GM12874 (cell line): ENCODE measurements around the gene CXXC5.

Experiments
- TF ChIP-seq, protein P1 (sequence below): IDR thresholded peaks from 2 replicates; pipeline ENCODE4 v1.5.1; 2011; ENCODE audit warnings: low read depth, mild to moderate bottlenecking, control low read depth, low read length, moderate library complexity; ENCODE audit not compliant: insufficient read depth

The CXXC5 gene

DNA sequence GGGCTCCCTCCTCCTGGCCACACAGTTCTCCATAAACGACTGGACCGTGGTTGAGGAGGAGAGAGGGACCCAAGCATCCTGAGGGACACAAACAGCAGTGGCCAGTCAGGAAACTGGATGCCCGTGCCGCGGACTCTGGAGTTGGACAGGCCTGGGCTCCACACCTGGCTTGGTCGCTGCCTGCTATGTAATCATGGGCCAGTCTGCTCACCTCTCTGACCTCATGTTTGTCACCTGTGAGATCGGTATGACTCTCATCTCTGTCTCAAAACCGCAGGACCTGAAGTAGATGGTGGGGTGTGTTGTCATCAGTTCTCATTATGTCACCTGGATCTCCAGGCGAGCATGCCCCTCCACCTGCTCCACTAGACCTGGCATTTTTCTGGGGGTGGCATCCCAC lies 14.5 kb downstream of the CXXC5 start:
- TF ChIP-seq, protein P1, sequence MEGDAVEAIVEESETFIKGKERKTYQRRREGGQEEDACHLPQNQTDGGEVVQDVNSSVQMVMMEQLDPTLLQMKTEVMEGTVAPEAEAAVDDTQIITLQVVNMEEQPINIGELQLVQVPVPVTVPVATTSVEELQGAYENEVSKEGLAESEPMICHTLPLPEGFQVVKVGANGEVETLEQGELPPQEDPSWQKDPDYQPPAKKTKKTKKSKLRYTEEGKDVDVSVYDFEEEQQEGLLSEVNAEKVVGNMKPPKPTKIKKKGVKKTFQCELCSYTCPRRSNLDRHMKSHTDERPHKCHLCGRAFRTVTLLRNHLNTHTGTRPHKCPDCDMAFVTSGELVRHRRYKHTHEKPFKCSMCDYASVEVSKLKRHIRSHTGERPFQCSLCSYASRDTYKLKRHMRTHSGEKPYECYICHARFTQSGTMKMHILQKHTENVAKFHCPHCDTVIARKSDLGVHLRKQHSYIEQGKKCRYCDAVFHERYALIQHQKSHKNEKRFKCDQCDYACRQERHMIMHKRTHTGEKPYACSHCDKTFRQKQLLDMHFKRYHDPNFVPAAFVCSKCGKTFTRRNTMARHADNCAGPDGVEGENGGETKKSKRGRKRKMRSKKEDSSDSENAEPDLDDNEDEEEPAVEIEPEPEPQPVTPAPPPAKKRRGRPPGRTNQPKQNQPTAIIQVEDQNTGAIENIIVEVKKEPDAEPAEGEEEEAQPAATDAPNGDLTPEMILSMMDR = no peak

DNA sequence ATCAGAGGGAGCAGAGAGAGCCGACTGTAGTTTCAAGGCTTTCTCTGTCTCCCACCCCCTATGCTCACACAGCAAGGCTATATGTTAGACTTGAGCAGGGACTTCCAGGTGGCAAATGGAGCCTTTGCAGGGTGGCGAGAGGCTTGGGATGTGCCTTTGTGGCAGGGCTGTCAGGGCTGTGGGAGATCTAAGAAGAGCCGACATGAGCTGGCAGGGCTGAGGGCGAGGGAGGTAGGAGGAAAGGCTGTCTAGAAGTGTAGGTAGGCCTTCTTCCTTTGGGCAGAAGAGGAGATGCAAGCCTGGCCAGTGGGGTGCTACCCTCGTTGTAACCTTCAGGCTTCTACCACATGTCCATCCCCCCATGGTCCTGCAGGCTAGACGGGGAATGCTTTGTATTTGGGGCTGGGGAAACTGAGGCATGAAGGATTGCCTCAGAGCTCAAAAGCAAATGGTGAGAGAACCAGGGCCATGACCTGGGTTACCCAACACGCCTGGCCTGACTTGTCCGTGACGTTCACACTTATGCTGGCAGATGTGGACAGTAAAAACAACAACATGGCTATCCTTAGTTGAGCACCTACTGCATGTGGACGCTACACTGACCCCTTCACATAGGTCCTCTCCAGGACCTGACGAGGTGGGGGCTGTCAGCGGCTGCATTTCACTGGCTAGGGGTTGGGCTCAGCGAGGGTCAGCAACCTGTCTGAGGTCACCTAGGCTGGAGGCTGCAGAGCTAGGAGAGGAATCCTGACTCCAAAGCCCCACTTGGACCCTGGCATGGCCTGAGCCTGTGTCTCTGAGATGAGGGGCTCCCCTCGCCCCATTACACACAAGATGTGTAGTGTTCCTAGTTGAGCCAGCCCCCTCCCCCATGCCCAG lies 15.3 kb downstream of the CXXC5 start:
- TF ChIP-seq, protein P1 = no peak

- TF ChIP-seq, protein P1 = no peak
Measured at GRCh38 chr5:139664086-139664693, 16.0 kb downstream of the CXXC5 start.

DNA sequence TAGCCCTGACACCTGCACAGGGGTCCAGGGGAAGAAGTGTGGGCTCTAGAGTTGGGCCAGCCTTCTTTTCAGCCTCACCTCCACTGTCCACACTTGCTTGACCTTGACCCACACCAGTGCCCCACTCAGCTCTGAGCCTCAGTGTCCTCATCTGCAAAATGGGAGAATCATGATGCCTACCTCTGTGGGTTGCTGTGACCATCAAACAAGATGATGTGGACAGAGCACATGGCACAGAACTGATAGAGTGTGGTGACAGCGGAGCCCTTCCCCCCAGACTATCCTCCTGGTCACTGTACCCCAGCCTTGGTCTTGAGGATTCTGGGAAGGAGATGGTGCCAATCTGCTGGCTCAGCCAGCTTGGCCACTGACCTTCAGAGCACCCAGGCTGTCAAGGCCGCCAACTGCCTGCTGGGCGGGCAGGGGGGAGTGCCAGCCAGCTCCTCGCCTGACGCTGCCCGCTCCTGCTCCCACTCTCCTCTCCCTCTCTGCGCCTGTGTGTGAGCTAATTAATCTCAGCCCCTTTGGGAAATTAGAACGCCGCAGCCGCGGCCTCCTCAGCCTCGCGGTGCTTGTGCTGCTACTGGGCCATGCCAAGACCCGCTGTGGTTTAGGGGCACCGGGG lies 16.7 kb downstream of the CXXC5 start:
- TF ChIP-seq, protein P1 = no peak

DNA sequence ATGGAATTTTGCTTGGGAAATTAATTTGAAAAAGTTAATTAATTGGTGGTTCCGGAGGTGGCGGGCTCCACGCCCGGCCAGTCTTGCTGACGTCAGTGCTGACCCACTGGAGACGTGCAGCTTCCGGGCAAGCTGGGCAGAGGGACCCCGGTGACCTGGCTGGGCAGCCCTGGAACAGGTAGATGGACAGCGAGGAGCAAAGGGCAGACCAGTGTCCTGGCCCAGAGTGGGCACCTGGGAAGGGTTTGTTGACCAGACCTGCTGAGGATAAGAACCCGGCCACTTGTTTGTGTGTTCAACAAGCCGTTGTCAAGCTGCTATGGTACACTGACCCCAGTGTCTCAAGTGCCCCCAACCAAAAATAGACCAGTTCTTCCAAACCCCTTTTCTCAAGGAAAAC lies 17.5 kb downstream of the CXXC5 start:
- TF ChIP-seq, protein P1 = no peak

DNA sequence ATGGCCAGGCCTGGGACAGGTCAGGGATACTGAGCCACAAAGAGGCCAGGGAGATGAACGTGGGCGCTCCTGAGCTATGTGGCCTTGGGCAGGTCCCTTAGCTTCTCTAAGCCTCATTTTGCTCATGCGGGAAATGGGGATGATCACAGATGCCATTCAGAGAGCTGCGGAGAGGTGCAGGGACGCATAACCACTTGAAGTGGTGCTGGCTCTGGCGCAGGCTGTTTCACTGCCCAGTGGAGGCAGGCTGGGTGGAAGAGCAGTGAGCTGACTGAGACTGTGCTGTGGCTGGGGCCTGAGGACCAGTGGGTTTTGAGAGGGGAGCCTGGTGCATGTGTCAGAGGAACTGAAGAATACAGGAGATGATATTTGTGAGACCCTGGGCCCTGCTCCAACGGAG lies 18.4 kb downstream of the CXXC5 start:
- TF ChIP-seq, protein P1 = no peak

GRCh38 chr5:139667001-139667729 lies 19.0 kb downstream of the CXXC5 start:
- TF ChIP-seq, protein P1 = no peak
